CD4-positive, alpha-beta T cell treated with Interleukin-6 for 4 hours (primary cell): ENCODE measurements around the gene CD83.
"Not testable (repeated sequence)": the region's sequence is repeated elsewhere in the genome, so short reads cannot be mapped to it uniquely, and the experiment has no call there.

ENCODE experiments used
- DNase-seq: peaks from one replicate; pipeline ENCODE4 v3.0.0-alpha.2; 2020; ENCODE audit warnings: mixed read lengths

The CD83 gene

DNA sequence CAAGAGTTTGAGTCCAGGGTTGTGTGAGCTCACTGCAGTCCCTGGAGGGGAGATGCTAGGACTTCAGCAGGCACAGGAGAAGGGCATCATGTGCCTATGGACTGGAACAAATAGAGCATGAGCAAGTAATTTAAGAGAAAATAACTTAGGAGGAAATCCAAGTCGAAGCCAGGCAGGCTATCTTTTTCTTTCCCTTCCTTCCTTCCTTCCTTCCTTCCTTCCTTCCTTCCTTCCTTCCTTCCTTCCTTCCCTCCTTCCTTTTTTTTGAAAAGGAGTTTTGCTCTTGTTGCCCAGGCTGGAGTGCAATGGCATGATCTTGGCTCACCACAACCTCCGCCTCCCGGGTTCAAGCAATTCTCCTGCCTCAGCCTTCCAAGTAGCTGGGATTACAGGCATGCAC lies 33.7 kb downstream of the CD83 start:
- not testable (repeated sequence) for DNase-seq

DNA sequence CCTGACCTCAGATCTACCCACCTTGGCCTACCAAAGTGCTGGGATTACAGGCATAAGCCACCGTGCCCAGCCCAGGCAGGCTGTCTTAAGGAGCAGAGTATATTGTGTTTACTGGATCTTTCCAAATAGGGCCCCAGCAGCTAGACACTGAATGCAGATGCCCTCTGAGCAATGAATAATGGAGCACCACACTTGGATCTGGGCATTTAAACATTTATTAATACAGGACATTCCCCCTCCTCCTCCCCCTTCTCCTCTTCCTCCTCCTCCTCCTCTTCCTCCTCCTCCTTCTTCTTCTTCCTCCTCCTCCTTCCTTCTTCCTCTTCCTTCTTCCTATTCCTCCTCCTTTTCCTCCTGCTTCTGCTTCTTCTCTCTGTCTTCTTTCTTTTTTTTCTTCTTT lies 34.2 kb downstream of the CD83 start:
- DNase-seq, result no peak

DNA sequence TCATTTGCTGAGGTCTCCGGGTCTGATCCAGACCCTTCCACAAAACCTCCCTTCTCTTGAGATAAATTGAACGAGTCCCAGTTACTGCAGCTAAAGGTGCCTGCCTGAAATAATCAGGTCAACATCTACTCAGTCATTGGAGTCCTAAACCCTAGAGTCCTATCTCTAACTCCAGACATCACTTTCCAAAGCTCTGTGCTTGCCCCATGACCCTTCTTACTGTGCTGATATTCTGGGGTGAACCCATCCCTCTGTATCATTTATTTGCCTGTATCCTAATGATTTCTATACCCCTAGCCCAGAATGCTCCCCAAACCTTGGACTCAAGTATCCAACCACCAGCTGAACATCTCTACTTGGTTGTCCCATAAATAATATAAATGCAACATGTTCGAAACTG lies 35.7 kb downstream of the CD83 start:
- DNase-seq, result no peak

- DNase-seq, result no peak
Measured at GRCh38 chr6:14159090-14159489, 41.5 kb downstream of the CD83 start.

DNA sequence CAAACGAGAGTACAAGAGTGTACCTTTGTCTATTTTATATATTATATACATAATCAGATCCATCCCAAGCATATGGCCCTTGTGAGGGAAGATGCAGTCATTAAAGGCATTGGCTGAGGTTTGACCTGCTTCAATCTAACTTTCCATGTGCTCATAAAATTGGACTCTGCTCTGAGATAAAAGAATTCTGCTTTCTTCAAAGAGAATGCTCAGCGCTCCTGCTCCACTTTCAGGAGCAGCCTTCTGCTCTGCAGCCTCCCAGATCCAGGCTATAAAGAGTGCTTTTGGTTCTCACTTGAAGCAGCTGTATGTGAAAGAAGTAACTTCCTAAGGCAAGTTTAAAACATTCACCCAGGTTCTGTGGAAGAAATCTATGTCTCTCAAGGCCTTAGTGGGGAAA lies 45.3 kb downstream of the CD83 start:
- no peak for DNase-seq

DNA sequence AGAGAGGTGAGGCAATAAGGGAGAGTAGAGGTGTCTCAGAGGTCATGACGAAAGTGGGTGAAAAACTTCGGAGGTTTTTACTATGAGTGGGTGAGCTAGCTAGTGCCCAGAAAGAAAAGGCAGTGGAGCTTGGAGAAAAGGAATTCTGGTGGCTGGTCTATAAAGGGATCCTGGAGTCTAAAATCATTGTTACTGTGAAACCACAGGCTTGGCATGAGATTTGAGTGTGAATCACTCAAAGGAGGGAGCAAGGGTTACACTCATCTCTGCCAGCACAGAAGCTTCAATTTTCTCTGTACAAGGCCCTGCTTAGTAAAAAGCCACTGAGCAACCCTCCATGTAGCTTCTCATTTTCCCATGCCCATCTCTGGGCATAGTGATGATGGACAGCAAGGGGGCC lies 47.5 kb downstream of the CD83 start:
- DNase-seq, result no peak

DNA sequence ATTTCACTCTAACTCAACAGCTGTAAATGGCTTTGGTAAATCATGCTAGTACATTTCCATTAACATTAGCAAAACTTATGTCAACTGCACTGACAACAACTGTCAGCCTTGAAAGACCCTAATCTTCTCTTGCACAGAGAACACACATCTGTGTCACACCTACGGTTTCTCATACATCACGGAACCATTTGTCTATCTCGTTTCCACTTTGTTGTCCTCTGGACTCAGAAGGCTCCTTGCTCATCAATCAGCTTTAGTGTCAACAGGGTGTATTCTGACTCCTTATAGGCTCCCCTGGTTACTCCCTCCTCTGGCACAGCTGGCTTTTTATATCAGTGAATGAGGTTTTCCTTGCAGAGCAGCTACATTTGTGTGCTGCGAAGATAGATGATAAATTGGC lies 49.3 kb downstream of the CD83 start:
- DNase-seq, result no peak

DNA sequence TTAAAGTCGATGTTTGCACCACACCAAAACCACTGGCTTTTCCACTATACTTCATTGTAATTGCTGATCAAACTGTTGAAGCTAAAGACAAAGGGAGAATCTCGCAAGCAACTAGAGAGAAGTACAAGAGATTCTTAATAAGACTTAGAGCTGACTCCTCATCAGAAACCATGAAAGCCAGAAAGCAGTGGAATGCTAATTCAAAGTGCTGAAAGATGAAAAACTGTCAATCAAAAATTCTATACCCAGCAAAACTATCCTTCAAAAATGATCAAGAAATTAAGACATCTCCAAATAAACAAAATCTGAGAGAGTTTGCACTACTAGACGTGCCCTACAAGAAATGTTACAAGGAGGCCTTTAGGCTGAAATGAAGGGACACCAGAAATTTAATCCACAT lies 52.6 kb downstream of the CD83 start:
- DNase-seq, result no peak

GRCh38 chr6:14172562-14172961 lies 55.0 kb downstream of the CD83 start:
- DNase-seq, result no peak

GRCh38 chr6:14174226-14174625 lies 56.7 kb downstream of the CD83 start:
- DNase-seq, result no peak

DNA sequence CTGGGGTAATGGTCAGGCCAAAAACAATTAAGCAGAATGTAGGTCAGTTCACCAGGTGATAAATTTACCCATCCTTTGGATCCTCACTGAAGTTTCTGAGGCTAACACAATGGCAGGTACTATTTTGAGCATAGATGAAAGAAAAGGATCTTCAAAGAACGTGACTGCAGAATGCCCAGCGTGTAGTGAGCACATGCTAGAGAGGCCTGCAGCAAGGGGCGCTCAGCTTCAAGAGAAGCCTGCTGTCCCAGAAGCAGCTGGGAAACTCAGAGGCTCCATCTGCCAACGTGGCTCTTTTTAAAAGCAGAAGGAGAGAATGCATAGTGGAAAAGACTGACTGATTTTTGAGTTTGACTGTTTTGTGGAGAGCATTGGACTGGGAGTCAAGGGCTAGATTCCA lies 57.4 kb downstream of the CD83 start:
- DNase-seq, result no peak

DNA sequence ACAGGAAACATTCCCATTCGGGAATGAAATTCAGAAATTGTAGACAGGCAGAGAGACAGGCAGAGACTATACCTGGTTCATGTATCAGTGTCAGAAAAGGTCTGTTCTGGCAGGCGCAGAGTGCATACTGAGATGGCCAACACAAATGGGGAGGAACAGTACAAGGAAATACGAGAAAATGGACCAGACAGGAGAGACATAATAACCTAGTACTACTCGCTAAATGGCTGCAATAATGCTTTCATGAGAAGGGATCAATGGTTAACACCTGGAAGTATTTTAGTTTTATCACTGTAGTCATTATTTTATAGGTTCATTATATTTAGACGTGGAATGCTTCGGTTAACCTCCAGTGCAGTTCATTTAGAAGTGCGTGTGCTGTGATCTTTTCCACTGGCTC lies 58.9 kb downstream of the CD83 start:
- no peak for DNase-seq

DNA sequence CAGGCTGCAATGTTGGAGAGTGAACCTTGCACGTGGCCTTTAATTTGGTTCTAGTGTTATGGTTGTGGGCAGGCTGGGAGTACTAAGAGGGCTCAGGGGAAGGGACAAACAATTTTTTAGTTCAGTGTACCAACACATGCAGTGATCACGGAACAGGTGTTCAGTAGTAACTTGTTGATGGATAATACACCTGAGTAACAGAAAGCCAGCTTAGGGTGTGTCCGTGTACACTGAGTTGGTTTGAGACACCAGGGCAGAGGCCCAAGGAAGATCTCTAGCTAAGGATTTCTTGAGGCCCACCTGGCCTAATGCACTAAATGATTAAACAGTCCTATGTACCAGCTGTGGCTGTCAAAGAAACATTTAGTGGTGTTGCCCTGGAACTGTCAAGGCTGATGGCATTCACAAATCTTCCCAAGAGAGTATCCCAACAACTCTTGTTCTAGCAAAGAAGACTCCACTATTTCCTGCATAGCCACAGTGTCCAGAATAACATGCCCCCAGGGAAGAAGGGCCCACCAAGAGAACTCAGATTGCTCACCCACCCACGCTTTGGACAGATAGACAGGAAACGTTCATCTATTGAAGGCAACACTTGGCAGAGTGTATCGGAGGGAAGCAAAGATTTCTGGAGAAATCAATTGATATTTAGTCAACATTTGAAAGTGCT lies 60.0 kb downstream of the CD83 start:
- no peak for DNase-seq

DNA sequence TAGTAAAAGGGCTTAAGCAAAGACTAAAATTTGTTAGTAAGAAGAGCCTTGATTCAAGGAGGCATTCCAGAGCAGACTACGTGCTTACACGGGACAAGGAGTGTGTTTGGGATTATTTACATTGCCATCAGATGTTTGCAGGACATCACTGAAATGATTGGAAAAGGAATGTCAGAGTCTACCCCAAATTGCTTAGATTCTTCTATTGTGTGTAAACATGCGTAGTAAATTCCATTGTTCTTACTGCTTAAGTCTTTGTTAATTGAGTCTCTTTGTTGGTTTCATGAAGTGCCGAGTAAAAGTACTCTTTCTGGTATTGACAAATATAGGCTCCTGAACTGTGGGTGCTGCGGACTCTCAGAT lies 60.5 kb downstream of the CD83 start:
- no peak for DNase-seq

DNA sequence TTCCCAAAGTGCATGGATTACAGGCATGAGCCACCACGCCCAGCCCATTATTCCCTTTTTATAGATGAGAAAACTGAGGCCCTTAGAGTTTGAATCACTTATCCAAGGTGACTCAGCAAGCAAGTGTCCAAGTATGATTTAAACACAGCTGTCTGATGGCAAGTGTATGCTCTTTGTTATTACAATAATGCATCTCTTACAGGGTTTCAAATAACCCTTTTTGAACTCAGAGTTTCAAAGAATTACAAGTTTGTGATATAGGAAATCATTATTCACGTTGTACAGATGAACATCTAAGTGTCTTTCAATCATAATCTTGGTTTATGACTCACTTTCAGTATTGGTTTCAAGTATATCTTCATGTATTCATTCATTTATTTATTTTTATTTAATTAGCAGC lies 63.0 kb downstream of the CD83 start:
- no peak for DNase-seq

GRCh38 chr6:14182916-14183315 lies 65.3 kb downstream of the CD83 start:
- DNase-seq, result no peak
